ENCODE data around the gene LYPD1.

LYPD1 gene

GRCh38 chr2:132595186-132595585 is 74.8 kb downstream of the LYPD1 start:
- no peak for DNase-seq (ENCODE audit: low read depth, low spot score)
